SK-MEL-5 (cell line): Measurements from ENCODE around the gene RPS6KC1. TPM values are rescaled to one million over a fixed set of nuclear protein-coding genes. Genes with fewer than 3 reads are reported as not detected.

Source experiments
- DNase-seq: peaks from one replicate; pipeline ENCODE4 v3.0.0-alpha.2; 2016; ENCODE audit warnings: low read depth, low spot score
- in situ Hi-C: cut with HindIII; loops from 2 replicates; pipeline ENCODE4 v1.10.0; 2016; ENCODE audit warnings: low sequenced_read_pairs, high pct_unique_total_duplicates, low pct_unique_long_range_greater_than_20kb
- total RNA-seq: library from RNA; depleted of rRNA; stranded (reverse); fragments of >200 nt; shearing (Covaris generic); gene quantifications from 2 replicates; pipeline ENCODE4 v1.2.3, GENCODE V29; 2014

Gene RPS6KC1
- total RNA-seq, 1 experiment from 2014 or later = 21.5 TPM

- in situ Hi-C loops = no loop called here
- DNase-seq = no peak
Observed at GRCh38 chr1:213247038-213247437, 196.0 kb downstream of the RPS6KC1 start.

GRCh38 chr1:213249395-213249794, 198.4 kb downstream of the RPS6KC1 start:
- DNase-seq = no peak
- in situ Hi-C loops = no loop called here

- in situ Hi-C loops = no loop called here
- no peak for DNase-seq
Observed at GRCh38 chr1:213250041-213250440, 199.0 kb downstream of the RPS6KC1 start.

DNA sequence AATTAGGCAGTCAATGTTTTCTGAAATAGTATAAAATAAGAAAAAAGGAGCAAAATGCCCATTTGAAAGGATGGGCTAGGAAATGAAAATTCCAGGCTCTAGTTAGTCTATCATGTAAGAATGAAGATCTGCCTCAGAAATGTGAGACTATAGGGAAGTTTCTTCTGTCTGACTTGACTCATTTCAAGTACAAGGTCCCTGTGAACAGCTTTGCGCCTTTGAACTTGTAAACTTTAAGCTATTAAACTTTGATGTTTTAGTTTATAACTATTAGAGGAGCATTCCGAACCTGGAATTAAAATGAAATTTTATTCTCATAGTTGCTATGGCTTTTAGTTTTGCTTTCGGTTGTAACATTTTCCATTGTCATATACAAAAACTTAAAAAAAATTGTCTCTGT, 199.4 kb downstream of the RPS6KC1 start:
- in situ Hi-C loops = no loop called here
- no peak for DNase-seq

DNA sequence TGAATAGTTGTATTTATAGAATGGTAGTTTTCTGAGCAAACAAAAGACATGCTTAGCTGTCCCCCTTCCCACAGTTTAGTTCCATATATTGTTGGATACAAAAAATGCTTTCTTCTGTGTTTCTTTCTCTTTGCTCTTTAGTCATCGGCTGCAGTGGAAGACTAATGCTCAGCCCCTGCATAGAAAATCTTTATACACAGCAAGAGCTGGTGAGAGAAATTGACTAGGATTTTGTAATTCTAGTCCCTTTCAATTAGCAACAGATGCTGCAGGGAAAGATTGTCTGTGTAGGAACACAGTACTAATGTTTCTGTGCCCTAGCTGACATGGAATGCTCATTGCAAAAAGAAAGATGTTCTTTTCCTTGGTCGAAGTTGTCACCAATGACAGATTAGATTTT, 200.9 kb downstream of the RPS6KC1 start:
- no peak for DNase-seq
- in situ Hi-C loops = no loop called here

GRCh38 chr1:213256438-213257087, 205.5 kb downstream of the RPS6KC1 start:
- in situ Hi-C loops = no loop called here
- no peak for DNase-seq

DNA sequence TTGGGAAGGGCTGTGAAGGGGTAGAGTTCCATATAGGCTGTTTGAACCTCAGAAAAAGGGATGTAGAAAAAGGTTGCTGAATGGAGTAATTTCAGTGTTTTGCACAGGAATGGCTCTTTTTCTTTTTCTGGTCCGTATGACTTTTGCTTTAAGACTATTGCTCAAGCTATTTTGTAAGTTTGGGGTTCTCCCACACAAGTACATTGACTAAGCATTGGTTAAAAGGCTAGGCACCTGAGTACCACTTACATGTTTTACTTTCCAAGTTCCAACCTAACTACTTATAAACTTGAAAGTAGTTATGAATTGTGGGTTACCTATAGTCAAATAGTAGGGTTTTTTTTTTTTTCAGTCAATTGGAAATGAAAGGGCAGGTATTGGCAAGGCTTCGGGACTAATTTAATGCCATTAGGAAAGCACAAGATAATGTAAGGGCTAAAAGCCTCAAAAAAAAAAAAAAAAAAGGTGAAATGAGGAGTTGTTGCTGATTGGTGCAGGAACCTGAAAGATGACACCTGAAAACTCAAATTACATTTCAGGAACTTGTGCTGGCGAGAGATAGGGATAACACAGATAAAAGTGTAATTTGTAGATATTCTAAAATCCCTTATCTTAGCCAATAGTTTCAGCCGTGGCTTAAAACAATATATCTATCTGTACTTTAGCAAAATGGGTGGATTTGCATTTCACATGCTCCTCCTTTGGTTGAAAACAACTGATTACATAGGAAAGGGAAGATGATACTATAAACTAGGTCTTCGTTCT, 209.5 kb downstream of the RPS6KC1 start:
- in situ Hi-C loops = no loop called here
- DNase-seq = no peak

- in situ Hi-C loops = no loop called here
- DNase-seq = no peak
Observed at GRCh38 chr1:213264531-213264930, 213.5 kb downstream of the RPS6KC1 start.

- in situ Hi-C loops = no loop called here
- no peak for DNase-seq
Observed at GRCh38 chr1:213266983-213267772, 216.1 kb downstream of the RPS6KC1 start.

GRCh38 chr1:213268221-213268620, 217.2 kb downstream of the RPS6KC1 start:
- in situ Hi-C loops = no loop called here

GRCh38 chr1:213269829-213270228, 218.8 kb downstream of the RPS6KC1 start:
- in situ Hi-C loops = no loop called here
- no peak for DNase-seq

More at GRCh38 chr1:213268221-213268620, 217.2 kb downstream of the RPS6KC1 start:
- no peak for DNase-seq

DNA sequence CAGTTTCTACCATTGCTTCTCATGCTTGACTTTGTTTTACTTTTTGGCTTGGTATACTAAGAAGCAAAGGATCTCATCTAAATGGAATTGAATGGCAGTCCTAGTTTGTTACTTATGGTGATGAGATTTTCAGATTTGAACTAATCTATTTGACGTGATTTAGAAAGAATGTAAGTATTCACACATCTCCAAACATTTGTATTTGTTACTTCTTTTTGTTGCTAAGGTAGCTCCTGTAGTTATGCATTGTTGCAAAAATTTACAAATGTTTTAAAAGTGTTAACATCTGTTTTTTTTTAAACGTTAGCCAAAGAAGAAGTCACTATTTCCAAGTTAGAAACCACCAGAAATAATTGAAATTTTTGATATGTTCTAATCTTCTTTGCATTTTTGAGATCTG, 222.5 kb downstream of the RPS6KC1 start:
- in situ Hi-C loops = no loop called here

GRCh38 chr1:213274140-213274539, 223.1 kb downstream of the RPS6KC1 start:
- no peak for DNase-seq
- in situ Hi-C loops = no loop called here

More for the DNA sequence above, 222.5 kb downstream of the RPS6KC1 start:
- DNase-seq = no peak

DNA sequence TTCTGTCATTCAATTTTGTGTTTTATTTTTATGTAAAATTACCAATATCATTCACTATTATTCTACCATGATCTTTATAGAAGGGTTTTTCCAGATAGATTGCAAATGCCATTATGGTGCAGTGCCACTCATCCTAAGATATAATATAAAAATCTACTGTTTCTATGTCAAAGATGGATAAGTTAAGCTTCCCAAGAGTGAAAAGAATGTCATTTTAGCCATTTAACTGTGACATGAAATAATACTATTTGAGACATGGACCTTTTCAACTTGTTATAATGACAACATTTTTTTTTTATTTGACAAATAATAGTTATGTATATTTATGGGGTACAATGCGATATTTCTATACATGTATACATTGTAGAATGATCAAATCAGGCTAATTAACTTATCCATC, 224.3 kb downstream of the RPS6KC1 start:
- no peak for DNase-seq
- in situ Hi-C loops = no loop called here

DNA sequence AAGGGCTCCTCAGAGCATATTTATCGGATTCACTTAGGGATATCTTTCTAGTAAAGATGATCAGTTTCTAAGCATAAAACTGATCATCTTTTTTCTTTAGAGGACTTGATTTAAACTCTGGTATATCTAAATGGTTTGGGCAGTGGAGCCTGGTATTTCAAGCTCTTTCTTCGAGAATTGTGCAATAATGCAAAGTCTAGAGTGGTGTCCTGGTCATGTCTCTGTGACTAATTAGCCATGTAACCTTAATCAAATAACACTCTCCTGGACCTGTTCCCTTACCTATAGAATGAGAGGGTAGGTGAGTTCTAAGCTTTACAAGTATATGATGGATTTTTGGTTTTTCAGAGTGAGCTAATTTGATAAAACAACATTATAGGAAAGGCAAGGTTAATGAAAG, 225.2 kb downstream of the RPS6KC1 start:
- in situ Hi-C loops = no loop called here
- DNase-seq = no peak

DNA sequence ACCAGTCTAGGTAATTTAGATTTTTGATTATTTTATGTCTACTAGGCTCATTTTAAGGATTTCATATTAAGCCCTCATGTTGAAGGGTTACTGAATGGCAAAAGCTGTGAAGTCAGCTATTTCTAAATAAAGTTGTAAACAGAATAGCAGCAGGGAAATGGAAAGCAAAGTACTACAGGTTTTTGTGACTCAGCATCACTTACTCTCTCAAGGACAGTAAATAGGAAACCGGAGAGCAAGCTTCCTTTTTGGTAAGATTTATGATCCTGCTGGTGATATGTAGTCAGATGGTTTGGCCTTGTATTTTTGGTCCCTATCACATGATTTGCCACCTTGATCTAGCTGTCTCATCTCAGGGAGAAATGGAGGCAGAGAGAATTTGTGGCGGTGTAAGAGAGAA, 226.0 kb downstream of the RPS6KC1 start:
- in situ Hi-C loops = no loop called here
- DNase-seq = no peak

DNA sequence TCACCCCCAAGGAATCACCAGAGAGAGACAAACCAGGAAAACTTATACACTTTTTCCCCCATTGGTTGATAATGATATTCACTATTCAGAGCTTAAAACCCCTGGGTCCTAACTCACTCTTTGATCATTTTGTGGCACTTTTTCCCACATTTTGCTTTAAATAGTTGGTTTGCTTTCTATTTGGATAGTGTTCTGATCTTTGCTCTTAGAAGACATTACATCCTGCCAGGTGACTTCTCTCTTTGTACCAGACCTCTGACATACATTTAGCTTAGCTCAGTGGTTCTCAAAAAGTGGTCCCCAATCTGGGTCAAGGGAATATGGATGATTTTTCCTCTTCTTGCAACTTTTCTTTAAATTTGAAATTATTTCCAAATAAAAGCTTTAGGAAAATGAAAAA, 228.4 kb downstream of the RPS6KC1 start:
- in situ Hi-C loops = no loop called here
- DNase-seq = no peak

GRCh38 chr1:213281640-213282301, 230.7 kb downstream of the RPS6KC1 start:
- DNase-seq = no peak
- in situ Hi-C loops = no loop called here
